D721Med (cell line): ENCODE data around the gene OTUD5.

ENCODE experiments used
- DNase-seq: peaks from one replicate; pipeline ENCODE4 v3.0.0; 2011; ENCODE audit warnings: low spot score; ENCODE audit not compliant: insufficient read length
- FAIRE-seq: peaks from 2 replicates; lab custom pipeline; 2011; peaks lifted over from hg19 to GRCh38; lab: Jason Lieb, UNC
- CTCF ChIP-seq: IDR thresholded peaks from 2 replicates; pipeline ENCODE4 v1.5.1; 2012; ENCODE audit warnings: mild to moderate bottlenecking, control low read depth; ENCODE audit not compliant: insufficient read depth; ENCODE audit errors: missing control alignments

The OTUD5 gene

GRCh38 chrX:48937054-48937907 lies 20.1 kb downstream of the OTUD5 start:
- peak; percentile 46 for FAIRE-seq

GRCh38 chrX:48936429-48937053 lies 20.9 kb downstream of the OTUD5 start:
- FAIRE-seq (no peak), DNase-seq (no peak)
- TF ChIP-seq CTCF = no peak

More at GRCh38 chrX:48937054-48937907, 20.1 kb downstream of the OTUD5 start:
- no peak for DNase-seq
- no peak for TF ChIP-seq CTCF

GRCh38 chrX:48935301-48935670 lies 22.1 kb downstream of the OTUD5 start:
- DNase-seq = no peak
- TF ChIP-seq CTCF = no peak
- no peak for FAIRE-seq

GRCh38 chrX:48934581-48935300 lies 22.7 kb downstream of the OTUD5 start:
- no peak for TF ChIP-seq CTCF
- DNase-seq (no peak), FAIRE-seq (no peak)

- FAIRE-seq (no peak), DNase-seq (no peak)
- TF ChIP-seq CTCF = no peak
Observed at GRCh38 chrX:48933757-48934156, 23.6 kb downstream of the OTUD5 start.

GRCh38 chrX:48927736-48928382 lies 29.5 kb downstream of the OTUD5 start:
- FAIRE-seq (no peak), DNase-seq (no peak)
- no peak for TF ChIP-seq CTCF
